GM19043 (cell line): ENCODE measurements around the gene TSHZ2.

Experiments
- ATAC-seq: cut with Tn5 transposase; IDR thresholded peaks from one replicate; pipeline ENCODE4 v1.9.1; 2021; ENCODE audit warnings: low read depth; ENCODE audit not compliant: unreplicated experiment

The TSHZ2 gene

DNA sequence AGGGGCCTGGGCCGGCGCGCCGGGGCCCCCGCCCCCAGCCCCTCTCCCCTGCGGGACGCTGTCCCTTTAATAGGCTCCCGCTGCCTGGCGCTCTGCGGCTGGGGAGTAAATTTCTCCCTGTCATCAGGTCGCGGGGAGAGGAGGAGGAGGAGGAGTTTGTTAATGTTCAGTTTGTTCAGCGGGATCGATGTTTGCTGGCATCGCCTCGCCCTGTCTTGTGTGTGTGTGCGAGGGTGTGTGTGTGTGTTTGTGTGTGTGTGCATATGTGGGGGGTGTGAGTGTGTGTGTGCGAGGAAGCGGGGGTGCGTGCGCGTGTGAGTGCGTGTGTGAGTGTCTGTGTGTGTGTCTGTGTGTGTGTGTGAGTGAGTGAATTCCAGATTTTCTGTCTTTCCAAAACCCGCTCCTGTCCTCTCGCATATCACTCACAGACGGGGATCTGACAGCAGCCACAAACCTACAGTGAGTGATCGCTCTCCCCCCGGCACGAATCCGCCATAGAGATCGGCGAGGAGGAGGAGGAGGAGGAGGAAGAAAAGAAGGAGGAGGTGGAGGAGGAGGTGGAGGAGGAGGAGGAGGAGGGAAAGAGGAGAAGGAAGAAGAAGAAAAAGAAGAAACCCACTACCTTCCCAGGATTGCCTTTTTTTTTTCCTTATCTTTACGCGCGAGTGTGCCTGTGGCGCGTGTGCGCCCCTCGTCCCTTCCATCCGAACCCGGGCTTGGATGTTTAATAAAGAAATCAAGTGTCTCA lies at the start of gene TSHZ2:
Gene TSHZ2 (plus strand): TSS at position 169 of the 748 bp plus-strand sequence. CDS start 936 bp downstream, outside the sequence.
- no peak for ATAC-seq

GRCh38 chr20:52922436-52922835 lies 49.7 kb upstream of the TSHZ2 start:
- no peak for ATAC-seq

- ATAC-seq = no peak
Measured at GRCh38 chr20:52923123-52923937, 48.8 kb upstream of the TSHZ2 start.

- no peak for ATAC-seq
Measured at GRCh38 chr20:52924411-52925271, 47.5 kb upstream of the TSHZ2 start.

DNA sequence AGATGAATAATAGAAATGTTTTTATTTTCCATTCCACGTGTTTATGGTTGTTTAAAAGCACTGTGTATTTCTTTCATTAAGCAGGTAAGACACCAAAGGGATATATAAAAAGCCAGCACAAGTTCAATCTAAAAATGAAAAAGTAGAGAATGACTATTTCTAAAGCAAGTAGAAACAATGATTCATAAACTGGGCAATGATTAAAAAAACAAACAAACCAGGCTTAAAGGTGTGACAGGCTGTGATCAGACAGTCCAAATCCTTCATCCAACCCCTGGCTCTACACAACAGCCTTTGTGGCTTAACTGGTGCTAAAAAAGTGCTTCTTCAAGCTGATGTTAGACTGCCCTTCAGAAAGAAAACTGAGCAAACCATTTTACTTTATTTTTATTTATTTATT lies 45.7 kb upstream of the TSHZ2 start:
- ATAC-seq = no peak

DNA sequence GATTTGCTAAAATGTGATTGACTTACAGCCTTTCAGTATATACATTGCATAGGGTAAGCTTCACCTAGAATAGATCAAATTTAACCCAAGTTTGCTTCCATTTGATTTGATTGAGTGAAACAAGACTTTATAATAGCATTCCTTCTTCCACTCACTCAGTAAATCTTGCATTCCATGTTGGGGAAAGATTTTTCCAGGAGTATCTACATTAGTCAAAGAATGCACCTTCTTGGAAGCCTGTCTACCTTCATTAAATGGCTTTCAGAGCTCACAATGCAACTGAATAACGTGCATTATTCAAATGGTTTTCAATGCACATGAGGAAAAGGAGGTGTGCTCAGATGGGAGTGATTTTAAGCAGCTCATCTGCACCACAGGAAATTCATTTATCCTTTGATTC lies 38.3 kb upstream of the TSHZ2 start:
- no peak for ATAC-seq

DNA sequence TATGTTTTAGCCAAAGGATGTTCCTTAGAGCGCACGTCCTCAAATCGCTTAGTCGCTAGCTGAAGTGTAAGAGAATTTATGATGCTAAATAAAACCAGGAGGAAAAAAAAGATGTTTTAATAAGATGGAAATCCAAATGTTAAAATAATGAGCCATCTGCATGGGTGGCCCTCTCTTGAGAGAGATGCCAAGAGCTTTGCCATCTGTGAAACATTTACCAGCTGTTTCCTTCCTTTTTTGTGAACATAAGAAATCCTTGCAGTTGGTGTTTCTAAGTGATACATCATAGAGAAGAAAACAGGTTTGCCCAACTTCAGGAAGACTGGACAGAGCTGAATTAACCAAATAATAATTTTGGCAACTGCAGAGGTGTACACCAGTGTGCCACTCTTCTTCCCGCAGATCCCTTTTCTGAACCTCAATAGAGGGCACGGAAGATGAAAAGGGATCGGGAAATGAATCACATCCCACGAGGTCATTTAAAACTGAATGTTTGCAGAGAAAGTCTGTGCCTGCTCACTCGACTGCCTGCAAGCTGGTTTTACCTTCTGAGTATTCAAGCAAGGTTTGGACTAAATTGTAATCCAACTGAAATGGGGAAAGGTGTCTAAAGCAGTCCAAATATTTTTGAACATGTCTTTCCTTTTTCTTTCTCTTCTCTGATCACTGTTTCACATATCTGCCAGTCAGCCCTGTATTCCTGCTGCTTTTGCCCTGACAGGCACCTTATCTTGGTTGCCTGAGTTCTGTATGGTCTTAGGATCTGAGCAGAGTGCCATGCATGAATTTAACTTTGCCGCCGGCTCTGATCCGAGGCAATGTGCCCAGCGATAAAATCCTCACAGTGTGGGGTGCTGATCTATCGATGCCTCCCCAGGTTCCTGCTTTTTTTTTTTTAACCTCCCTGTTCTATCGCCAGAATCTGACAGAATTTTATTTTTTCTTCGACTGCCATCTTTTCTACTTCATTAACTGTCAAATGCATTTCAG lies 35.5 kb upstream of the TSHZ2 start:
- no peak for ATAC-seq

DNA sequence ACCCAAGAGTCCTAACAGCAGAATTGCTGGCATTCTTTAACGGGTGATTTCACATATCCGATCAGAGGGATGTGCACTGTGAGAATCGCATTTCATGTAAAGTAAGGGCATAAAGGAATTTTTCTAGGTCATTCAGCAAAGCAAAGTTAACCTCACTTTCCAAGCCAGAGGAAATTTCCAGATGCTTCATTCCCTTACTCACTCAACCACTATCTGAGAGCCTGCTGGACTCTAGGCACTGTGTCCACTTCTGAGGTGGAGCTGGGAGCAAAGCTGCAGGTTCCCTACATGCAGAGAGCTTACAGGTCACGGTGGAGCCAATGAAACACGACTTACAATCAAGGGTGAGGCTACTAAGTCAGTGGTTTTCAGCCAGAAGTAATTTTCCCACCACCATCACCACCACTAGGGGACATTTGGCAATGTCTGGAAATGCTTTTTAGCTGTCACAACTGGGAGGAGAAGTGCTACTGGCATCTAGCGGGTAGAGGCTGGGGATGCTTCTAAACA lies 34.5 kb upstream of the TSHZ2 start:
- no peak for ATAC-seq

DNA sequence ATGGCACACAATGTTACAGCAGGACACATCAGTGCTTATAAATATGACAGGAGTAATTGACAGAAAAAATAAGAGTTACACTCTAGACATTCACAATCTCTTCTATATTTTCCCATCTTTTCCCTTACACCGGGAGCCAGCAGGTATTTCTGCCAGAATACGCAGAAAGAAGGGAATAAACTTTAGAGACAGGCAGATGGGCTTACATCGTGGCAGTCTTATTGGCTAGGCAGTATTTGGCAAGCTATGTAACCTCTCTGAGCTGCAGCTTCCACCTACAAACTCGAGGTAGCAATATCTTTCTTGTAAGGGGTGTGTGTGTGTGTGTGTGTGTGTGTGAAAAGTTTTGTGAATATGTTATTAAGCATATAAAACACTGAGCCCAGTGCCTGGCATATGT lies 33.0 kb upstream of the TSHZ2 start:
- ATAC-seq = no peak

DNA sequence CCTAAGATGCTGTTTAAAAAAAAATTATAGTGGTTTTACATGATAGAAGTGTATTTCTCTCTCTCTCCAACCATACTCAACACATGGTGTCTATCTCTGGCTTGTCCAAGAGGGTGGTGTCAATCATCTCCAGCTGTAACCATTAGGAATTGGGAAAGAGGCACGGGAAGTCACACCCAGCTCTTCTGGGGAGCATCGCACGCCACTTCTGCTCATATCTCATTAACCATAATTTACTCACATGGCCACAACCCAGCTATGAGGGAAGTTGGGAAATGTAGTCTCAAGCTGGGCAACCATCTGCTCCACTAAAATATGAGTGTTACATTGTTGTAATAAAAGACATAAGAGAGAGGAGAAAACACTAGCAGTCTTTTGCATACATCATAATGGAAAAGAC lies 30.4 kb upstream of the TSHZ2 start:
- no peak for ATAC-seq

GRCh38 chr20:52943185-52943841 lies 28.8 kb upstream of the TSHZ2 start:
- no peak for ATAC-seq

- ATAC-seq = no peak
Measured at GRCh38 chr20:52945268-52945667, 26.9 kb upstream of the TSHZ2 start.

- ATAC-seq = no peak
Measured at GRCh38 chr20:52945862-52946522, 26.2 kb upstream of the TSHZ2 start.

DNA sequence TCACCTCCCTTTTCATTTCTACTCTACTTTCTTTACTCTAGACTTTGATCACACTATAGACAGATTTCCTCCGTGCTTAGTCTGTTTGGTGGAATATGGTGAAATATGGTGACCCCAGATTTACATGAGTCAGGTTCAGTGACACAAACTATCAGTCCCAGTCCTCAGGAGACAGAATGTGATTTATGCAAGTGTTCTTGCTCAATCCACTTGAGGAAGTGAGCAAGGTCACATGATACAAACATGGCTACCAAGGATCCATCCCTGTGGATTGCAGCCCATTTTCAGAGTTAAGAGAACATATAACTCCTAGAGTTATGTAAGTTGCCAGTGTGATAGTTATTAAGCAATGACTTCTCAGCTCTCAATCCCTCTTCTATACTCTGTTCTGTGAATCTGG lies 23.7 kb upstream of the TSHZ2 start:
- ATAC-seq = no peak

- ATAC-seq = no peak
Measured at GRCh38 chr20:52953020-52953419, 19.1 kb upstream of the TSHZ2 start.

DNA sequence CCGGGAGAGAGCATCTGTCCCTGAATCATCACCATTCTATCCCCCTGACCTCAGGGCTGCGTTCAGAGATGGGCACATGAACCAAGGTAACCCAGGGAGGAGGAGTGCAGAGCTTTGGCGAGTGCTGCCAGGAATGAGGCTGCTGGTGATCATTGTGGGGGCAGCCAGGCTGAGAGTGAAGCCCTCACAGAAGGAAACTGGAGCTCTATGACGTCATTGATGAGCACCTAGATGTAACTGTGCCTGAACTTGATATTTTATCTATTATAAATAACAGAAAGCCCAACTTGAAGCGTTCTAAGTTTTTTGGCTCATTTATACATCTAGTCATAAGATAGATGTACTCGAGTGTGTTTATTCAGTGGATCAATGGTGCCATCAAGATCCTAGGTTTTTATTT lies 17.3 kb upstream of the TSHZ2 start:
- ATAC-seq = no peak

DNA sequence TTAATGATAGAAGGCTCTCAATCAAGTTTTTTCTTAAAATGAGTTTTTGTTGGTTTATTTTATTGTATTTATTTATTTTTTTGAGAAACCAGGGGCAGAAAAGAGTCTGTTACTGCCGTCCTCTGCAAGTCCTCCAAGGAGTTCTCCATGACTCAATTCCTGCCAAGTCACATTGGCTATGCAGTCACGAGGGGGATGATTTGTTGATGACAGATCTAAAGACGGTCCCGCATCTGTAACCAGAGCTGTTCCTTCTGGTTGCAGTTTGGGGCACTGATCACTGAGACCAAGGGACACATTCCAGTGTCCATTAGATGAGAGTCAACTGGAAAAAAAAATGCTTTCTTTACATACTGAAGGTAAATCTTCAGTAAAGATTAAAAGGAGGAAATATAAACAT lies 13.9 kb upstream of the TSHZ2 start:
- no peak for ATAC-seq

- ATAC-seq = no peak
Measured at GRCh38 chr20:52959125-52959524, 13.0 kb upstream of the TSHZ2 start.

DNA sequence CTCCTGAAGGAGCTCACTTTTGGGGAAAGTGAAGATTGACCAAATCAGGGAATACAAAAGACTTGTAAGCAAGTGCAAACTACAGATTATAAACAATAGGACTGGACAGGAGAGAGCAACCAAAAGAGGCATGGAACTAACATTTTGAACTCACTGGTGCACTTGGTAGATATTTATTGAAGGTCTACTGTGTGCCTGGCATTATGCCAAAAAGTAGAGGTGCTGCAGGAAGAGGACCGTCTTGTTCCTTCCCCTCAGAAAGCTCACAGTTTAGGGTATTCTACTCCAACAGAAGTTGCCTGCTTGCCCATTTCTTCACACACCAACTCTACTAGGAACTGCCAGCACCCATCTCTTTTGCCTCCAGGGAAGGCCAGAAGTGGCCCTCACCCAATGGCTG lies 10.0 kb upstream of the TSHZ2 start:
- no peak for ATAC-seq
